ENCODE data around the gene SMIM36.
"Not testable (repeated sequence)": the region's sequence is repeated elsewhere in the genome, so short reads cannot be mapped to it uniquely, and the experiment has no call there.

Gene SMIM36

DNA sequence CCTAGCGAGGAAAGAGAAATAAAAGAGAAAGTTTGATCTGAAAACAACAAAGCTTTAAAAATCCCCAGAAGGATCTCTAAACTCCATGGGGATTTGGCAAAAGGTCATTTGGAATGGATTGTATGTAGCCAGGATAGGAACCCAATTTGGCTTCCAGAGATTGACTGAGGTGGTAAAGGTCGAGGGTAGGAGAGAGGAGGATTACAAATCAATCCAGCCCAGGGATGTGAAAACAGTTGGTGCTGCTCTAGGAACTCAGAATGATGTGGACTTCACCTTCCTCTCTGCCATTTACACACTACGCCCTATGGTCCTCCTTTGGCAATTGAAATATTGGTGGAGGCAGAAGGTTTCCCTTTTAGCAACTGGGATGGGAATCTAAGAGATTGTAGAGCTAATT is 18.8 kb upstream of the SMIM36 start:
- Histone ChIP-seq H2AFZ (ENCODE audit: low read length) (no peak overlapping the region), H3K9me2 (replicated peaks; ENCODE audit: insufficient read depth, low read length) (no peaks in the 10 kb centered on the region), H4K20me1 (ENCODE audit: insufficient read depth, low read length) (no peaks in the 10 kb centered on the region), H3F3A (ENCODE audit: insufficient read depth, low read length) (no peaks in the 10 kb centered on the region), H3K79me2 (ENCODE audit: low read length) (no peaks in the 10 kb centered on the region), H3K4me3 (ENCODE audit: low read length) (no peak overlapping the region), H3K4me2 (ENCODE audit: low read depth, low read length) (no peak overlapping the region), H3K9ac (ENCODE audit: low read length) (no peak overlapping the region), H3K4me1 (ENCODE audit: low read length) (no peaks in the 10 kb centered on the region), H3K9me3 (replicated peaks; ENCODE audit: insufficient read depth, low read length) (no peaks in the 10 kb centered on the region), H3K27ac (ENCODE audit: low read length) (no peak overlapping the region), H3K27me3 (replicated peaks; ENCODE audit: insufficient read depth, low read length) (no peaks in the 10 kb centered on the region), H3K36me3 (replicated peaks; ENCODE audit: insufficient read depth, low read length) (no peaks in the 10 kb centered on the region)
- no peak for DNase-seq
- TF ChIP-seq EZH2 (optimal IDR thresholded peaks at IDR 0.05; ENCODE audit: low read depth, low read length) (no peak), EZH2phosphoT487 (IDR thresholded peaks at IDR 0.05; ENCODE audit: low read length) (no peak)
- TF ChIP-seq, protein P1, sequence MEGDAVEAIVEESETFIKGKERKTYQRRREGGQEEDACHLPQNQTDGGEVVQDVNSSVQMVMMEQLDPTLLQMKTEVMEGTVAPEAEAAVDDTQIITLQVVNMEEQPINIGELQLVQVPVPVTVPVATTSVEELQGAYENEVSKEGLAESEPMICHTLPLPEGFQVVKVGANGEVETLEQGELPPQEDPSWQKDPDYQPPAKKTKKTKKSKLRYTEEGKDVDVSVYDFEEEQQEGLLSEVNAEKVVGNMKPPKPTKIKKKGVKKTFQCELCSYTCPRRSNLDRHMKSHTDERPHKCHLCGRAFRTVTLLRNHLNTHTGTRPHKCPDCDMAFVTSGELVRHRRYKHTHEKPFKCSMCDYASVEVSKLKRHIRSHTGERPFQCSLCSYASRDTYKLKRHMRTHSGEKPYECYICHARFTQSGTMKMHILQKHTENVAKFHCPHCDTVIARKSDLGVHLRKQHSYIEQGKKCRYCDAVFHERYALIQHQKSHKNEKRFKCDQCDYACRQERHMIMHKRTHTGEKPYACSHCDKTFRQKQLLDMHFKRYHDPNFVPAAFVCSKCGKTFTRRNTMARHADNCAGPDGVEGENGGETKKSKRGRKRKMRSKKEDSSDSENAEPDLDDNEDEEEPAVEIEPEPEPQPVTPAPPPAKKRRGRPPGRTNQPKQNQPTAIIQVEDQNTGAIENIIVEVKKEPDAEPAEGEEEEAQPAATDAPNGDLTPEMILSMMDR (IDR thresholded peaks at IDR 0.05; ENCODE audit: low read length), result no peak

DNA sequence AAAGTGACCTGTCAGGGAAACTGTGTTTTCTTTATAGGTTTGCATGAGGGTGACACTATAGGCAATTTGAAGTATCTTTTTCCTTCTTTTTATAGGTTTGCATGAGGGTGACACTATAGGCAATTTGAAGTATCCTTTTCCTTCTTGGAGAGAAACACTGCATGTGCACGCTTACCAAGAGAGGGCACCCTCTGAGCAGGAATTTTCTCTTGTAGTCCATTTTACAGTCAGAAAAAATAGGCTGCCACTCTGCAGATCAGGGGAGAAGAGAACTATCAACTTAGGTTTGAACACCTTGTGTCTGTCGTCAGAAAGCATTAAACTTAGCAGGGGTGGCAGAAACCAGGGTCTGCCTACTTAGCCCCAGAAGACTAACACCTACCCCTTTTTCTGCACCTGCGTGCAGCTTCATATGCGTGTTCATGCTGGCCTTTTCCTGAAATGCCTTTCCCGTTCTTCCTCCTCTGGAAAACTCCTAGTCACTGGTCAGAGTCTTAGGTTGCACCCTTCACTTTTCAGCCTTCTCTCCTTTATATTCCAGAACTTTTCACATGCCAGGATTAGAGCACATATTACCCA is 16.4 kb upstream of the SMIM36 start:
- DNase-seq, result peak; percentile 13
- Histone ChIP-seq H3F3A (ENCODE audit: insufficient read depth, low read length) (no peaks in the 10 kb centered on the region), H3K9ac (ENCODE audit: low read length) (no peak overlapping the region), H3K36me3 (replicated peaks; ENCODE audit: insufficient read depth, low read length) (no peaks in the 10 kb centered on the region), H3K79me2 (ENCODE audit: low read length) (no peaks in the 10 kb centered on the region), H3K9me3 (replicated peaks; ENCODE audit: insufficient read depth, low read length) (no peaks in the 10 kb centered on the region), H2AFZ (ENCODE audit: low read length) (no peak overlapping the region), H3K4me2 (ENCODE audit: low read depth, low read length) (no peak overlapping the region), H3K27me3 (replicated peaks; ENCODE audit: insufficient read depth, low read length) (no peaks in the 10 kb centered on the region), H3K9me2 (replicated peaks; ENCODE audit: insufficient read depth, low read length) (no peaks in the 10 kb centered on the region), H3K27ac (ENCODE audit: low read length) (no peak overlapping the region), H3K4me1 (ENCODE audit: low read length) (0 out of 2 replicates have a peak, but pooled peaks cover 4% of the 10 kb centered on the region), H3K4me3 (ENCODE audit: low read length) (no peak overlapping the region), H4K20me1 (ENCODE audit: insufficient read depth, low read length) (no peaks in the 10 kb centered on the region)
- TF ChIP-seq EZH2phosphoT487 (IDR thresholded peaks at IDR 0.05; ENCODE audit: low read length), result no peak
- no peak for TF ChIP-seq EZH2 (optimal IDR thresholded peaks at IDR 0.05; ENCODE audit: low read depth, low read length)
- TF ChIP-seq, protein P1 (IDR thresholded peaks at IDR 0.05; ENCODE audit: low read length), result peak; percentile 32

DNA sequence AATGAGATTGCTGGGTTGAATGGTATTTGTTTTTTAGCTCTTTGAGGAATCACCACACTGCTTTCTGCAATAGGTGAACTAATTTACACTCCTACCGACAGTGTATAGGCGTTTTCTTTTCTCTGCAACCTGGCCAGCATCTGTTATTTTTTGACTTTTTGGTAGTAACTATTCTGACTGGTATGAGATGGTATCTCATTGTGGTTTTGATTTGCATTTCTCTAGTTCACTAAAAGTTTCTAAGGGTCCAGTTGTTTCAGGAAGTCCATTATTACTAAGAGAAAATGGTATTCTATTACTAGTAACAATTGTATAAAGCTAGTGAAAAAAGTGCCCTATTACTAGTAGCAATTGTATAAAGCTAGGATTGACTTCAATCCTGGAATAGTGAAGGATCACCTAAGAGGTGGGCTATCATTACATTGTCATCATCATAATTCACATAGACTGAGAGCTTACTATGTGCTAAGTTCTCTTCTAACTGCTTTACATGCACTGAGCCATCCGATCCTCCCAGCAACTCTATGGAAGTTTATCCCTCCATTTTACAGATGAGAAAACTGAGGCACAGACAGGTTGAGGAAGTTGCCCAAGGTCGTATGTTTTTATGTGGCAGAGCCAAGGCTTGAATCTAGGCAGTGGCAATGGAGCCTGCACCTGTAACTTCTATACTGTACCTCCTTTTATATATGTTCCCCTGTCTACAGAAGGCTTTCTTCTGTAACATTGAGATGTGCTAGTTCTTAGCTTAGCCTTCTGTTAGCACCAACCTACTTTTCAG is 13.4 kb upstream of the SMIM36 start:
- Histone ChIP-seq H3K27me3 (replicated peaks; ENCODE audit: insufficient read depth, low read length) (no peaks in the 10 kb centered on the region), H3F3A (ENCODE audit: insufficient read depth, low read length) (no peaks in the 10 kb centered on the region), H2AFZ (ENCODE audit: low read length) (no peak overlapping the region), H3K27ac (ENCODE audit: low read length) (no peak overlapping the region), H3K4me1 (ENCODE audit: low read length) (0 out of 2 replicates have a peak, but pooled peaks cover 4% of the 10 kb centered on the region), H3K4me2 (ENCODE audit: low read depth, low read length) (no peak overlapping the region), H4K20me1 (ENCODE audit: insufficient read depth, low read length) (no peaks in the 10 kb centered on the region), H3K9ac (ENCODE audit: low read length) (no peak overlapping the region), H3K79me2 (ENCODE audit: low read length) (no peaks in the 10 kb centered on the region), H3K9me2 (replicated peaks; ENCODE audit: insufficient read depth, low read length) (no peaks in the 10 kb centered on the region), H3K4me3 (ENCODE audit: low read length) (no peak overlapping the region), H3K36me3 (replicated peaks; ENCODE audit: insufficient read depth, low read length) (no peaks in the 10 kb centered on the region), H3K9me3 (replicated peaks; ENCODE audit: insufficient read depth, low read length) (no peaks in the 10 kb centered on the region)
- TF ChIP-seq EZH2 (optimal IDR thresholded peaks at IDR 0.05; ENCODE audit: low read depth, low read length), result no peak
- TF ChIP-seq, protein P1 (IDR thresholded peaks at IDR 0.05; ENCODE audit: low read length), result no peak
- TF ChIP-seq EZH2phosphoT487 (IDR thresholded peaks at IDR 0.05; ENCODE audit: low read length), result no peak
- DNase-seq, result no peak

- H3K4me1 ChIP-seq (ENCODE audit: low read length); H3K27me3 ChIP-seq (replicated peaks; ENCODE audit: insufficient read depth, low read length): not testable (repeated sequence)
Measured at GRCh38 chr17:55523032-55523431, 11.8 kb upstream of the SMIM36 start.

More at GRCh38 chr17:55523032-55523431, 11.8 kb upstream of the SMIM36 start:
- H3K79me2 ChIP-seq (ENCODE audit: low read length); H3K36me3 ChIP-seq (replicated peaks; ENCODE audit: insufficient read depth, low read length); H3K27ac ChIP-seq (ENCODE audit: low read length); H3K4me2 ChIP-seq (ENCODE audit: low read depth, low read length); DNase-seq; H2AFZ ChIP-seq (ENCODE audit: low read length); H4K20me1 ChIP-seq (ENCODE audit: insufficient read depth, low read length); H3K4me3 ChIP-seq (ENCODE audit: low read length); H3K9me2 ChIP-seq (replicated peaks; ENCODE audit: insufficient read depth, low read length); H3K9ac ChIP-seq (ENCODE audit: low read length); H3K9me3 ChIP-seq (replicated peaks; ENCODE audit: insufficient read depth, low read length); H3F3A ChIP-seq (ENCODE audit: insufficient read depth, low read length): not testable (repeated sequence)
